Tibial artery (tissue), 4 donors: ENCODE results near the gene SEMA4B.
"Not testable (repeated sequence)": the region's sequence is repeated elsewhere in the genome, so short reads cannot be mapped to it uniquely, and the experiment has no call there.

Experiments
- DNase-seq, 2 donors: peaks; one replicate each; pipeline ENCODE4 v3.0.0-alpha.2; 2019
- H3K27ac ChIP-seq, 2 donors: fragments of 200-600 bp; sonication (generic) in 1 of 2; 1 replicate in 1 of 2; 2 replicates in 1 of 2; pipeline ENCODE4 v1.5.1; 2018 to 2019; ENCODE audit warnings: mild to moderate bottlenecking in 1 of 2
- H3K27me3 ChIP-seq, 2 donors: fragments of 200-600 bp; sonication (generic) in 1 of 2; one replicate each; pipeline versions ENCODE4 v1.5.1 to v1.6.0; 2016 to 2019
- H3K36me3 ChIP-seq, 3 donors: fragments of 200-600 bp; sonication (generic) in 2 of 3; one replicate each; pipeline ENCODE4 v1.5.1; 2016 to 2019; ENCODE audit warnings: mild to moderate bottlenecking in 2 of 3
- H3K4me1 ChIP-seq, 4 donors: fragments of 200-600 bp; sonication (generic) in 2 of 4; 1 replicate in 3 of 4; 2 replicates in 1 of 4; pipeline ENCODE4 v1.5.1; 2016 to 2019
- H3K4me3 ChIP-seq, 2 donors: fragments of 200-600 bp; sonication (generic) in 1 of 2; 1 replicate in 1 of 2; 2 replicates in 1 of 2; pipeline ENCODE4 v1.5.1; 2018 to 2019; ENCODE audit warnings: mild to moderate bottlenecking in 2 of 2
- H3K9me3 ChIP-seq, 3 donors: fragments of 200-600 bp; sonication (generic) in 1 of 3; one replicate each; pipeline ENCODE4 v1.5.1; 2016 to 2019
- intact Hi-C: fragments of 100-400 bp; cut with DNase I; formaldehyde crosslinking; loops from one replicate; pipeline ENCODE4 v1.15.0; 2023; ENCODE audit warnings: low total_unique reads
- TF ChIP-seq, protein P1 (sequence below), 2 experiments: fragments of 200-600 bp in 1 of 2; fragments of 450-650 bp in 1 of 2; IDR thresholded peaks; one replicate each; pipeline ENCODE4 v1.5.1; 2017 to 2019; ENCODE audit warnings: antibody characterized with exemption in 2 of 2, mild to moderate bottlenecking in 1 of 2, moderate library complexity in 1 of 2

The SEMA4B gene

DNA sequence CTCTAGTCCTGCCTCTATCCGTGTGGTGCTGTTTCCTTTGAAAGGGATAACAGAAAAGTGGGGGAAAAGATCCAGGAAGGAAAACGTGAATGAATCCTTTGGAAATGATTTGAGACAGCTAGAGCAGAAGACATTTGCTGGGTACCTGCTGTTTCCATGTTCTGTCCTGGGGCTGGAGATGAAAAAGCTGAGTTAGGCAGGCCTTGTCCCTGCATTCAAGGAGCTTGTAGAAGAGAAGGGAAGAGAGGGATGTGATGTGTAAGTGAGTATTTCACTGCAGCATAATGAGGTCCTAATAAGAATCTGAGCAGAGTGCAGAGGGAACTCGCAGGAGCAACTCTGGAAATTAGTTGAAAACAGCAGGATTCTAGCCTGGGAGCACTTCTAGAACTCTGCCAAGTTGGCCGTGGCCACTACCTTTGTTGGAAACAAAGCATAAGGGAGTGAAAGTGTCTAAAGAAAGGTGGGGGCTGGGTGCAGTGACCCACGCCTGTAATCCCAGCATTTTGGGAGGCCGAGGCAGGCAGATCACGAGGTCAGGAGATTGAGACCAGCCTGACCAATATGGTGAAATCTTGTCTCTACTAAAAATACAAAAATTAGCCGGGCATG is 13.8 kb upstream of the SEMA4B start:
- Histone ChIP-seq H3K36me3 (no peaks in the 10 kb centered on the region), H3K27ac (peak overlapping the region; percentile 38 to 49), H3K27me3 (no peaks in the 10 kb centered on the region), H3K4me3 (no peak overlapping the region), H3K4me1 (peaks cover 0 to 61% (median 38%) of the 10 kb centered on the region in 4 donors), H3K9me3 (no peaks in the 10 kb centered on the region)
- TF ChIP-seq, protein P1, sequence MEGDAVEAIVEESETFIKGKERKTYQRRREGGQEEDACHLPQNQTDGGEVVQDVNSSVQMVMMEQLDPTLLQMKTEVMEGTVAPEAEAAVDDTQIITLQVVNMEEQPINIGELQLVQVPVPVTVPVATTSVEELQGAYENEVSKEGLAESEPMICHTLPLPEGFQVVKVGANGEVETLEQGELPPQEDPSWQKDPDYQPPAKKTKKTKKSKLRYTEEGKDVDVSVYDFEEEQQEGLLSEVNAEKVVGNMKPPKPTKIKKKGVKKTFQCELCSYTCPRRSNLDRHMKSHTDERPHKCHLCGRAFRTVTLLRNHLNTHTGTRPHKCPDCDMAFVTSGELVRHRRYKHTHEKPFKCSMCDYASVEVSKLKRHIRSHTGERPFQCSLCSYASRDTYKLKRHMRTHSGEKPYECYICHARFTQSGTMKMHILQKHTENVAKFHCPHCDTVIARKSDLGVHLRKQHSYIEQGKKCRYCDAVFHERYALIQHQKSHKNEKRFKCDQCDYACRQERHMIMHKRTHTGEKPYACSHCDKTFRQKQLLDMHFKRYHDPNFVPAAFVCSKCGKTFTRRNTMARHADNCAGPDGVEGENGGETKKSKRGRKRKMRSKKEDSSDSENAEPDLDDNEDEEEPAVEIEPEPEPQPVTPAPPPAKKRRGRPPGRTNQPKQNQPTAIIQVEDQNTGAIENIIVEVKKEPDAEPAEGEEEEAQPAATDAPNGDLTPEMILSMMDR (IDR thresholded peaks at IDR 0.05), result no peak
- DNase-seq, result no peak
- intact Hi-C loops, result no loop called here

DNA sequence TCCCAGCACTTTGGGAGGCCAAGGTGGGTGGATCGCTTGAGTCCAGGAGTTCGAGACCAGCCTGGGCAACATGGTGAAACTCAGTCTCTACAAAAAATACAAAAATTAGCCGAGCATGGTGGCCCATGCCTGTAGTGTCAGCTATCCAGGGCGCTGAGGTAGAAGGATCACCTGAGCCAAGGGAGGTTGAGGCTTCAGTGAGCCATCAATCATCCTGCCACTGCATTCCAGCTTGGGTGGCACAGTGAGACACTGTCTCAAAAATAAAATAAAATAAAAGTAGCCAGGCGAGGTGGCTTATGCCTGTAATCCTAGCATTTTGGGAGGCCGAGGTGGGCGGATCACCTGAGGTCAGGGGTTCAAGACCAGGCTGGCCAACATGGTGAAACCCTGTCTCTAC is 13.1 kb upstream of the SEMA4B start:
- H3K27me3 ChIP-seq, H3K36me3 ChIP-seq, H3K9me3 ChIP-seq, DNase-seq, H3K27ac ChIP-seq, intact Hi-C loops, H3K4me3 ChIP-seq: not testable (repeated sequence)
- peaks cover 0 to 68% (median 44%) of the 10 kb centered on the region in 4 donors for H3K4me1 ChIP-seq

DNA sequence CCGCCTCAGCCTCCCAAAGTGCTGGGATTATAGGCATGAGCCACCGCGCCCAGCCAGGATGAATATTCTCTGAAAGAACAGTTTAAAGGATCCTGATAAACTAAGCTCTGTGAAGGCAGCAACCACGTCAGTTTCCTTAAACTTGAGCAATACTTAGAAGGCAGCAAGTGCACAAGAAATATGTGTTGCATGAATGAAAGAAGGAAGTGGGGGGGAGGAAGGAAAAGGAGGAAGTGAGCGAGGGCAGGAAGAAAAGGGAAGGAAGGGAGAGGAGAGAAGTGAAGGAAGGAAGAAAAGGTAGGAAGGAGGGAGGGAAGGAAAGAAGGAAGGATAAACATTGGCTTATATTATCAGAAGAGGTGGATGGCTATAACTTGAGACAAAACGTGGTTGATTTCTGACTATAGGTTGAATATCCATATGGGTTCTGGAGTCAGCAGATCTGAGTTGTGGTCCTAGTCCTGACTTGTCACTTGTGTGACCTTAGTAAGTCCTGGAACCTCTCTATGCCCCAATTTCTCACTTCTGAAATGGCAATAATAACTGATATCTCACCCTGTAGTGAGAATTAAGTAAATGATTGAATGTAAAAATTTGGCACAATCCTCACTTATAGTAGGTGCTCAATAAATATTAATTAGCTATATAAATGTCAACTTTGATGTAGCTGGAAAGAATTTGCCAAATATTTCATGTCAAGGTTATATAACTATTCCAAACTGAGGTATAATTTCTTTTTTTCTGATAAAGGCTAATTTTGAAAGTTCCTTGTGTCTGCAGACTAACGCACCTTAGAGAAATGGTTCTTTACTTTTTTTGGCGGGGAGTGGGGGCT is 12.0 kb upstream of the SEMA4B start:
- intact Hi-C loops, result no loop called here
- H3K4me3 ChIP-seq, result no peak overlapping the region
- peaks cover 0 to 70% (median 47%) of the 10 kb centered on the region in 4 donors for H3K4me1 ChIP-seq
- DNase-seq, result no peak
- no peak overlapping the region for H3K27ac ChIP-seq
- H3K9me3 ChIP-seq, result no peaks in the 10 kb centered on the region
- H3K36me3 ChIP-seq, result no peaks in the 10 kb centered on the region
- TF ChIP-seq, protein P1 (IDR thresholded peaks at IDR 0.05), result no peak
- H3K27me3 ChIP-seq, result no peaks in the 10 kb centered on the region

DNA sequence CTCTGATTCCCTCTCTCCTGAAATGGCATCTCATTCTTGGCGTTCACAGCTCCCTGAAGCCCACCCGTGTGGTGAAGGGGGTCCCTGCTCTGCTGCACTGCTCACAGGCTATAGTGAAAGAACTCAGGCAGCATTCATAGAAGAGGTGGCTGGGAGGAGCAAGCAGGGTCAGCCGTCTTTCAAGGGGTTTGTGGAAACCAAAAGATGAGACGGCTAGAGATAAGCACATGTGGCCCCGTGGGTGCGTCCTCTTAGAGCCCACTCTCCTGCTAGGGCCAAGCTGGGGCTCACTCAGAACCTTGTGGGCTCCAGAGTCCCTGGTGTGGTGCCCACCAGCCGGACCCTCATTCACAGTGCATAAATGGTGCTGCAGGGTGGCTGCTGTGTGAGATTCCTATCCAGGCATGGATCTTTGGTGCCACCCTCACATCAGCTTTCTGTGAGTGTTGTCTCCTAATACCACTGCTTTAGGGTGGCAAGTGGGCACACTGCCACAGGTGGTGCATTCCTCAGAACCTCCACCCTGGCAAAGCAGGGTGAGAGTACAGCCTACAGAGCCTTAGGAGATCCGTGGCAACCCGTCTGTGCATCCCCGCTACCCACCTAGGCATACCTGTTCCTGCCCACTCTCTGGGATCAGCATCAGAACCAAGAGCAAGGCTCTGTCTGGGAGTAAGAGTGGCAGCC is 11.2 kb upstream of the SEMA4B start:
- Histone ChIP-seq H3K27me3 (no peaks in the 10 kb centered on the region), H3K4me3 (no peak overlapping the region), H3K4me1 (peaks cover 0 to 64% (median 44%) of the 10 kb centered on the region in 4 donors), H3K36me3 (no peaks in the 10 kb centered on the region), H3K9me3 (no peaks in the 10 kb centered on the region), H3K27ac (no peak overlapping the region)
- TF ChIP-seq, protein P1 (IDR thresholded peaks at IDR 0.05), result no peak
- no peak for DNase-seq
- intact Hi-C loops, result no loop called here

DNA sequence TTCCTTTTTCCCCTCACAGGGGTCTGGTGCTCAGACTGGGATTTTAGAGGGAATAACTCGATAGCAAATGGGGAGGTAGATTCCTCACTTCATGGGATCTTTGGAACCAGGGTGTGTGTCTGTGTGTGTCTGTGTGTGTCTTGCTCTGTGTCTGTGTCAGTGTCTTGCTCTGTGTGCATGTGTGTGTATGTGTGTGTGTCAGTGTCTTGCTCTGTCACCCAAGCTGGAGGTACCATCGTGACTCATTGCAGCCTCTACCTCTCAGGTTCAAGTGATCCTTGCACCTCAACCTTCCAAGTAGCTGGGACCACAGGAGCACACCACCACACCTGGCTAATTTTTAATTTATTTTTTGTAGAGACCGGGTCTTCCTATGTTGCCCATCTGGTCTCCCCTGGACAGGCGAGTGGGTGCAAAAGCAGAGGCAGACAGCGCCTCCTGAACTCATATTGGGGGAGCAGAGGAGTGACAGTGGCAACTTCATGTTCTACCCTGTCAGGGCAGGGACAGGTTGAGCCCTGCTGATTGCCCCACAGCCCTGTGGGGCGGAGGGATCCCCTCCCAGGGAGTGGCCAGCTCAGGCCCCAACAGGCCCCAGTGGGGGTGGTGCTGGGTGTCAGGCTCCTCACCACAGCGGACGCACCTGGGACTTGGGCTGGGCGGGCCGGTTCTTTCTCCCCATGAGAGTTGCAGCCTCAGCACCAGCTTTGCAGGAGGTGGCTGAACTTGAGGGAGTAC is 10.4 kb upstream of the SEMA4B start:
- Histone ChIP-seq H3K27me3 (no peaks in the 10 kb centered on the region), H3K9me3 (no peaks in the 10 kb centered on the region), H3K4me3 (no peak overlapping the region), H3K36me3 (no peaks in the 10 kb centered on the region), H3K4me1 (peaks cover 0 to 58% (median 38%) of the 10 kb centered on the region in 4 donors), H3K27ac (peak overlapping the region; percentile 72 to 73)
- DNase-seq, result no peak
- TF ChIP-seq, protein P1 (IDR thresholded peaks at IDR 0.05), result no peak
- intact Hi-C loops, result no loop called here
